GM21737 (cell line): Measurements from ENCODE around the gene ZNF274.
A peak's percentile ranks its signal among the peaks of the same experiment; 100 is the strongest.
"Not testable (repeated sequence)": the region's sequence is repeated elsewhere in the genome, so short reads cannot be mapped to it uniquely, and the experiment has no call there.

ENCODE experiments used
- ATAC-seq: cut with Tn5 transposase; IDR thresholded peaks from one replicate; pipeline ENCODE4 v1.9.1; 2021; ENCODE audit warnings: mild to moderate bottlenecking, moderate library complexity; ENCODE audit not compliant: unreplicated experiment

Gene ZNF274

GRCh38 chr19:58182989-58183816 is at the start of gene ZNF274:
TSS of gene ZNF274 (plus strand) at chr19:58183061. CDS start at chr19:58183966, 905 bp downstream.
- peak; percentile 87 for ATAC-seq

DNA sequence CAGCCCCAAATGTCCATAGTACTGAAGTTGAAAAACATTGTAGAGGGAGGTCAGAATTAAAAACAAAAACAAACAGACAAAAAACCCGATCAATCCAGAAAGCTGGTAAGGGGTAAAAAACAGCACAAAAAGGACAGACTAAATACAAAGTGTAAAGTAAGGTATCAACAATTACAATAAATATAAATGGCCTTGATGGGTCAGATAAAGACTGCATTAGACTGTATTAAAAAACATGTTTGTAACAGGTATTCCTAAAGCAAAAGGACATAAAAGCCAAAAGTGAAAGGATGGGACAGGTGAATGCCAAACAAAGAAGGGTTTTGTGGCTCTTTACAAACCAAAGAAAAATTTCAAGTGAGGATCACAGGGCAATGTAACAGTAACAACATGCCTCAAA is 48.6 kb upstream of the ZNF274 start:
- ATAC-seq: no peak

DNA sequence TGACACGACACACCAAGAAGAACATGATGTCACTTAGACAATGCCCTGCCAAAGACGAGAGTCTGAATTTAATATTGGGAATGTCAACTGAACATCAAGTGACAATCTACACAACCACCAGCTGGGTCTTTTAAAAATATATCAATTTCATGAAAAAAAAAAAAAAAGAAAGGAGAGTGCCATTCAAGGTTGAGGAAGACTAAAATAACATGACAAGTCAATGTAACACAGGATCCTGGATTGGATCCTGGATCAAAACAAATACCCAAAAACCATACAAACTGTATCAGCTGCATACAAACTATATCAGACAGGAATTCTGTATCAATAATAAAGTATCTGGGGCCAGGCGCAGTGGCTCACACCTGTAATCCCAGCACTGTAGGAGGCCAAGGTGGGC is 37.0 kb upstream of the ZNF274 start:
- no peak for ATAC-seq

DNA sequence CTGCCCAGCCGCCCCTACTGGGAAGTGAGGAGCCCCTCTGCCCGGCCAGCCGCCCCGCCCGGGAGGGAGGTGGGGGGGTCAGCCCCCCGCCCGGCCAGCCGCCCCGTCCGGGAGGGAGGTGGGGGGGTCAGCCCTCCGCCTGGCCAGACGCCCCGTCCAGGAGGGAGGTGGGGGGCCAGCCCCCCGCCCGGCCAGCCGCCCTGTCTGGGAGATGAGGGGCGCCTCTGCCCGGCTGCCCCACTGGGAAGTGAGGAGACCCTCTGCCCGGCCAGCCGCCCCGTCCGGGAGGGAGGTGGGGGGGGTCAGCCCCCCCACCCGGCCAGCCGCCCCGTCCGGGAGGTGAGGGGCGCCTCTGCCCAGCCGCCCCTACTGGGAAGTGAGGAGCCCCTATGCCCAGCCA is 35.4 kb upstream of the ZNF274 start:
- not testable (repeated sequence) for ATAC-seq

- ATAC-seq: peak; percentile 71
These were observed 32.4 kb upstream of the ZNF274 start, which contains the start of gene ZNF329 for GRCh38 chr19:58150328-58150921. TSS of gene ZNF329 (minus strand) at chr19:58150789. CDS start at chr19:58129503, 21,286 bp downstream.

GRCh38 chr19:58153386-58153785 is 29.5 kb upstream of the ZNF274 start:
- no peak for ATAC-seq

- ATAC-seq: no peak
These were observed 28.6 kb upstream of the ZNF274 start for GRCh38 chr19:58154287-58154678.

DNA sequence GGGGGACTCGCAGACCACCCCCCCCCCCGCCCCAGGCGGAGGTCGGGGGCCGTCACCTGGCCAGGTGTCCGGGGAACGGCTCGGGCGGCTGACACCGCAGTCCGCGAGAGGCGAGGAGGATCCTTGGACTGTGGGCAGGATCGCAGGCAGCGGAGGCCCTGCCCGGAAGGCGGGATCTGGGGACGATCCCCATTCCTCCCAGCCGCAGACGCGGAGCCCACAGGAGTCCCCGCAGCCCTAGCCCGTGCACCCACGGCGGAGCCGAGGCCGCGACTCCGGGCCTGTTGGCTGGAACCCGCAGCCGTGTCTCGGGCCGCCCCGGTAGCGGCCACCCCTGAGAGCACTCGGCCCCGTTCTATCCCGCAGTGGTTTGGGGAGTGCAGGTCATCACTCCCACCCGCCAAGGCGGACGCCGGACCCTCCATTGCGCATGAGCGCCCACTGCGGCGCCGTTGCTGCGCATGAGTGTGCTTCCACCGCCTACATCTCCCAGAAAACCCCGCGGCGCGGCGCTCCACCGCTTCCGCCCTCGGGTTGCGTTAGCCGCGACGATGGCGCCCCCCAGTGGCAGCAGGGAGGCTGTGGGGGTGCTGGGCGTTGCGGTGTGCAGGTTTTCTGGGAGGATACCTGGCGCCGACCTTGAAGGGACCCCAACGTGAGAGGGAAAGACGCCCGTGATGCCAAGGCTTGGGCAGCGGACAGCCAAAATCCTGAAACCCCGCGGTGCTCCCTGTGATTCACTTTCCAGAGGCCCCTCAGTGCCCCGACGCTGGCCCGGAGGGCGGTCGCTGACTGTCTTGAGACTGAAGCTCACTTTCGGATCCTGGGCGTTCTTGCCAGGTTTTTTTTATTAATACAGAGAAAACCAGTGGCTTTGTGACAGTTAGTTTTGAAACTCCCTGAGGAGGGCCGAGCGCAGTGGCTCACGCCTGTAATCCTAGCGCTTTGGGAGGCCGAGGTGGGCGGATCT is 27.9 kb upstream of the ZNF274 start:
- peak; percentile 62 for ATAC-seq

GRCh38 chr19:58157045-58157728 is 25.7 kb upstream of the ZNF274 start:
- no peak for ATAC-seq

GRCh38 chr19:58166268-58166667 is 16.6 kb upstream of the ZNF274 start:
- ATAC-seq: no peak

DNA sequence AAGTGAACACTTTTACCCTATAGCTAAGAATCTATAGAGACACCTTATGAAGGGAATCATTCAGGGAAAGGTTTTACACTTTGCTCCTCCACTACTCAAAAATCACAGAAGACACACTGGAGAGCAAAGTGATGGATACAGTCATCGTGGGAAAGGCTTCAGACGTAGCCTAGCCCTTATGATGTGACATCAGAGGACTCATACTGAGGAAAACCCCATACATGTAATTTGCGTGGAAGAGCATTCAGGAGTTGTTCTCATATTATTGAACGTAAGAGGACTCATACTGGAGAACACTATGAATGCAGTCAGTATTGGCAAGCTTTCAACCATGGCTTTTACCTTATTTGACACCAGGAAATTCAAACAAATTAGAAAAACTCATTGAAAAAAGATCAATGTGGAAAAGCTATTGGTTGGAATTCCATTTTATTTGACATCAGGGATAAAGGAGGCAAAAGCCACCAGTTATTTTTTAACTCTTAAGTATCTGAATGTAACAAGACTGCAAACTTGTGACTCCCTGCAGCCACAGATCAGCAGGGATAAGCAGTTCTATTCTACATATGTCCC is 16.1 kb upstream of the ZNF274 start:
- no peak for ATAC-seq

DNA sequence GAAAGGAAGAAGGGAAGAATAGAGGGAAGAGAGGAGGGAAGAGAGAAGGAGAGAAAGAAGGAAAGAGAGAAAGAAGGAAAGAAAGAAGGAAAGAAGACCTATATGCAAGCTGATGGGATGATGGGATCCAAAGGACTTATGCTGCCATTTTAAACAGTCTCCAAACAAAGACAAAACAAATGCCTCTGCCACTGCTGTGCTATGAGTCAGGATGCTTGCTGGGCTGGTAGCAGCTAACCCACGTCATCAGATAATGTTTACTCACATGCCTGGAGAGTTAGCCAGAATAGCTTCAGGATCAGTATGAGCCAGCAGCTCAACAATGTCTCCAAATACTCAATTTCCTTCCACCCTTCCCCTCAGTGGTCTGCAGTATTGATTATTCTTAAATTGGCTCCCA is 12.0 kb upstream of the ZNF274 start:
- no peak for ATAC-seq

DNA sequence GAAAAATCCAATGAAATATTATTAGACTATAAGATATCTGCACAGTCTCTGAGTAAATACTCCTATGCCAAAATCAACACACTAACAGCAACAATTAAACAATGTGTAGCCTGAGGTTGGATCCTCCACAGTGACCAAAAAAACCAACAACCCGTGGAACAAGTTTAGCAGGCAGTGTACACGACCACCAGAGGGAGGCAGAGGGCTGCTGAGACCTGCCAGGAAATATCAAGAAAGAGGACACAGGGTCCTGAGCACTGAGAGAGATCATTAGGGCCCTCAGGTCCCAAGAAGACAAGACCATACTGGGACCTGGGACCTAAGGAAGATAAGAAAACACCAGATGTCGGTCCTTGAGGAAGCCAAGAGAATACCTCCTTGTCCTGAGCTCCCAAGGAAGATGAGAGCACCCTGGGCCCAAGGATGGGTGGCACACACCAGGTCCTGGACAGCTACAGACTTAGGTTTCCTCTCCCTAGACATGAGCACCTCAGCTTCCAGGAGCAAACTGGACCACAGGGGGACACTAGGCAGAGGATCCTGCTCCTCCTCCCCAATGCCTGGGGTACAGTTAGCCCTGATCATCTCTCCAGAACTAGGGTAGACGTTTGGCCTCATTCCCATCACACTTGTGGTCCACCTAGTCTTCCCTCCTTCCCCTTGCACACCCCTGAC is 822 bp upstream of the ZNF274 start:
- ATAC-seq: no peak

DNA sequence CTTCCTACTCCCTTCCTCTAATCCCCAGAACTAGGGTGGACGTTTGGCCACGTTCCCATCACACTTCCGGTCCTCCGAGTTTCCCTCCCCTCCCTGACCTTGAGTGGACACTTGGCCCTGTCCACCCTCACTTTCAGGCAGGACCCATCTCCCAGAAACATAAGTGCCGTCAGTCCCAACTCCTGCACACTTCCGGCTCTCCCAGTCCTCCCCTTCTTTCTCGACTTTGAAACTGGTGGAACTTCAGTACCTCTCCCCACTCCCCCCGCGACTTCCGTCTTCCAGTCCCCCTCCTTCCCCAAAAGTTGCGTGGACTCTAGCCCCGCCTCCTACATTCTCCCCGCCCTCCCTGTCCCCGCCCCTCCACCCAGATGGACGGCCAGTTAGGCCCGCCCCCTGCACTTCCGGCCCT is 278 bp upstream of the ZNF274 start:
- no peak for ATAC-seq

DNA sequence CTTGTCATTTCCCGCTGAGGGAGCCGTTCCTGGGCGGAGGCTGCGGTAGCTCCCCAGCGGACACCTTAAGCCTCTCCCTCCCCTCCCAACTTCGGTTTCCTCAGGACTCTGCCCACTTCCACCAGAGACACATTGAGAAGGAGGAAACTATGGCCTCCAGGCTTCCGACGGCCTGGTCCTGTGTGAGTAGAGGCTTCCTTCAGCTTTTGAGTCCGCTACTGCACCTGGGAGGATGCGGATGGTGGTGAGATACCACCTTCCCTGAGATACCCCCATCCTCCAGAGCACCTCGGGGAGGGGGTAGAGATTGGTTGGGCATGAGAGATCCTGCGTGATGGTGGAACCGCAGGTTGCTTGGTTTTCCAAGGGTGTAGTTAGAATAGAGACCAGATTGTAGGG is 955 bp downstream of the ZNF274 start:
- ATAC-seq: no peak

DNA sequence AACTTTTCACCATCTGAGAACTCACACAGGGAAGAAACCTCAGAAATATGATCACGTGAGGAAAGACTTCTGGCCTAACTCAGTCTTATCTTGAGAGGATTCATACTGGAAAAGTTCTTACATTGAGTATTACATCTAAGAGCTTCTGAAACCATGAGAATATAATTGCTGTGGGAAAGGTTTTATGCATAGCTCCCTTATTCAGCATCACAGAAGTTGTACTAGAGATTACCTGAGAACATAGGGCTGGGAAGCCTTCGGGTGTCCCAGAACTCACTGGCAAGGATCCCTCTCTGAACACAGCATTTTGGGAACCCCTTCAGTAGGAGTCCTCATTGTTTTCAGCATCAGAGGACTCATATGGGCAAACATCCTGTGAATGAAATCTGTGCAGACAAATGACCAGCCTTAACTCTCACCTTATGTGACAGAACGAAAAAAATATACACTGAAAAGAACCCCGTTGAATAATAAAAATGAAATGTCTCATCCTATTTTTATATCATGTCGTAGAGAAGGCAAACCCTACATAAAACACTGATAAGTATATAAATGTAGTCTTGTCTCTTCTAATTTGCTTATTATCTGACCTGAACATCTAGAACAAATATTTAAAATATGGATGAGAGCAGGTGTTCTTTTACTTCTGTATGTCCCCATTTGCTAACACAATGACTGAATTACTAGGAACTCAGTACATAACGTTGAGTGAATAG is 14.2 kb downstream of the ZNF274 start:
- ATAC-seq: no peak

- no peak for ATAC-seq
These were observed 21.1 kb downstream of the ZNF274 start for GRCh38 chr19:58203814-58204475.

GRCh38 chr19:58204566-58204965 is 21.7 kb downstream of the ZNF274 start:
- ATAC-seq: no peak

GRCh38 chr19:58209577-58209976 is 26.7 kb downstream of the ZNF274 start:
- ATAC-seq: no peak
